ENCODE data around the gene ATXN7L1. TPM values are rescaled to one million over a fixed set of nuclear protein-coding genes. Genes with fewer than 3 reads are reported as not detected.
A peak's percentile ranks its signal among the peaks of the same experiment; 100 is the strongest.

Gene ATXN7L1
- total RNA-seq = 1 to 10 TPM; 2.5 to 5.5 (median 5.4) TPM

- peak within 1 kb of the TSS; percentile 88 for H3K4me3 Mint-ChIP-seq
- peaks cover 62% of the 10 kb centered on the region for H3K4me1 Mint-ChIP-seq (ENCODE audit: low read depth)
- ATAC-seq (peak; percentile 89 to 91), DNase-seq (peak; percentile 90)
- no peaks in the 10 kb centered on the region for H3K36me3 Mint-ChIP-seq (ENCODE audit: insufficient read depth)
- H3K27me3 Mint-ChIP-seq (ENCODE audit: low read depth) = no peaks in the 10 kb centered on the region
- no peaks in the 10 kb centered on the region for H3K9me3 Mint-ChIP-seq
Observed at GRCh38 chr7:105876091-105876963, at the start of gene ATXN7L1. TSS of gene ATXN7L1 (minus strand) at chr7:105876599. CDS start at chr7:105876558, 41 bp downstream.

GRCh38 chr7:105926131-105926530 is 49.7 kb upstream of the ATXN7L1 start:
- H3K4me3 Mint-ChIP-seq = no peak overlapping the region
- no peaks in the 10 kb centered on the region for H3K27me3 Mint-ChIP-seq (ENCODE audit: low read depth)
- peaks cover 3% of the 10 kb centered on the region for H3K9me3 Mint-ChIP-seq
- no peak for ATAC-seq
- peaks cover 32% of the 10 kb centered on the region for H3K4me1 Mint-ChIP-seq (ENCODE audit: low read depth)
- no peak for DNase-seq
- peaks cover 2% of the 10 kb centered on the region for H3K36me3 Mint-ChIP-seq (ENCODE audit: insufficient read depth)

- DNase-seq (no peak), ATAC-seq (peak; percentile 90 to 95)
- no peak overlapping the region for H3K4me3 Mint-ChIP-seq
Observed at GRCh38 chr7:105924945-105925344, 48.5 kb upstream of the ATXN7L1 start.

GRCh38 chr7:105920766-105921165 is 44.4 kb upstream of the ATXN7L1 start:
- DNase-seq (no peak), ATAC-seq (no peak)
- Mint-ChIP-seq H3K4me3 (no peak overlapping the region), H3K27me3 (ENCODE audit: low read depth) (no peaks in the 10 kb centered on the region), H3K4me1 (ENCODE audit: low read depth) (peaks cover 24% of the 10 kb centered on the region), H3K36me3 (ENCODE audit: insufficient read depth) (peaks cover 24% of the 10 kb centered on the region), H3K9me3 (peaks cover 3% of the 10 kb centered on the region)

More at GRCh38 chr7:105924945-105925344, 48.5 kb upstream of the ATXN7L1 start:
- peaks cover 32% of the 10 kb centered on the region for H3K4me1 Mint-ChIP-seq (ENCODE audit: low read depth)
- peaks cover 3% of the 10 kb centered on the region for H3K9me3 Mint-ChIP-seq
- no peaks in the 10 kb centered on the region for H3K27me3 Mint-ChIP-seq (ENCODE audit: low read depth)
- peaks cover 4% of the 10 kb centered on the region for H3K36me3 Mint-ChIP-seq (ENCODE audit: insufficient read depth)

GRCh38 chr7:105917659-105918058 is 41.3 kb upstream of the ATXN7L1 start:
- Mint-ChIP-seq H3K36me3 (ENCODE audit: insufficient read depth) (peaks cover 26% of the 10 kb centered on the region), H3K4me3 (no peak overlapping the region), H3K27me3 (ENCODE audit: low read depth) (no peaks in the 10 kb centered on the region), H3K9me3 (no peaks in the 10 kb centered on the region), H3K4me1 (ENCODE audit: low read depth) (no peaks in the 10 kb centered on the region)
- DNase-seq (no peak), ATAC-seq (no peak)

- no peaks in the 10 kb centered on the region for H3K4me1 Mint-ChIP-seq (ENCODE audit: low read depth)
- peaks cover 32% of the 10 kb centered on the region for H3K36me3 Mint-ChIP-seq (ENCODE audit: insufficient read depth)
- ATAC-seq (no peak), DNase-seq (no peak)
- no peaks in the 10 kb centered on the region for H3K9me3 Mint-ChIP-seq
- H3K27me3 Mint-ChIP-seq (ENCODE audit: low read depth) = no peaks in the 10 kb centered on the region
- H3K4me3 Mint-ChIP-seq = no peak overlapping the region
Observed at GRCh38 chr7:105916603-105917002, 40.2 kb upstream of the ATXN7L1 start.

- ATAC-seq (no peak), DNase-seq (no peak)
- H3K36me3 Mint-ChIP-seq (ENCODE audit: insufficient read depth) = peaks cover 34% of the 10 kb centered on the region
- H3K4me3 Mint-ChIP-seq = no peak overlapping the region
- H3K4me1 Mint-ChIP-seq (ENCODE audit: low read depth) = peaks cover 3% of the 10 kb centered on the region
- no peaks in the 10 kb centered on the region for H3K27me3 Mint-ChIP-seq (ENCODE audit: low read depth)
- H3K9me3 Mint-ChIP-seq = no peaks in the 10 kb centered on the region
Observed at GRCh38 chr7:105913947-105914346, 37.5 kb upstream of the ATXN7L1 start.

GRCh38 chr7:105911961-105912575 is 35.7 kb upstream of the ATXN7L1 start:
- H3K4me1 Mint-ChIP-seq (ENCODE audit: low read depth) = peaks cover 3% of the 10 kb centered on the region
- H3K27me3 Mint-ChIP-seq (ENCODE audit: low read depth) = no peaks in the 10 kb centered on the region
- peaks cover 29% of the 10 kb centered on the region for H3K36me3 Mint-ChIP-seq (ENCODE audit: insufficient read depth)
- H3K9me3 Mint-ChIP-seq = no peaks in the 10 kb centered on the region
- DNase-seq = no peak
- no peak overlapping the region for H3K4me3 Mint-ChIP-seq
- no peak for ATAC-seq

- DNase-seq = no peak
- H3K9me3 Mint-ChIP-seq = no peaks in the 10 kb centered on the region
- H3K27me3 Mint-ChIP-seq (ENCODE audit: low read depth) = no peaks in the 10 kb centered on the region
- peaks cover 19% of the 10 kb centered on the region for H3K36me3 Mint-ChIP-seq (ENCODE audit: insufficient read depth)
- H3K4me3 Mint-ChIP-seq = no peak overlapping the region
- ATAC-seq = peak in 1 of 2 donors; percentile 25
- peaks cover 3% of the 10 kb centered on the region for H3K4me1 Mint-ChIP-seq (ENCODE audit: low read depth)
Observed at GRCh38 chr7:105910172-105910571, 33.8 kb upstream of the ATXN7L1 start.

GRCh38 chr7:105909742-105910141 is 33.3 kb upstream of the ATXN7L1 start:
- Mint-ChIP-seq H3K27me3 (ENCODE audit: low read depth) (no peaks in the 10 kb centered on the region), H3K4me1 (ENCODE audit: low read depth) (peaks cover 3% of the 10 kb centered on the region), H3K36me3 (ENCODE audit: insufficient read depth) (peaks cover 17% of the 10 kb centered on the region), H3K9me3 (no peaks in the 10 kb centered on the region), H3K4me3 (no peak overlapping the region)
- ATAC-seq = no peak
- DNase-seq = no peak

- Mint-ChIP-seq H3K4me3 (no peak overlapping the region), H3K9me3 (no peaks in the 10 kb centered on the region), H3K36me3 (ENCODE audit: insufficient read depth) (peaks cover 16% of the 10 kb centered on the region), H3K4me1 (ENCODE audit: low read depth) (peaks cover 3% of the 10 kb centered on the region), H3K27me3 (ENCODE audit: low read depth) (no peaks in the 10 kb centered on the region)
- no peak for DNase-seq
- no peak for ATAC-seq
Observed at GRCh38 chr7:105907129-105907846, 30.9 kb upstream of the ATXN7L1 start.

- DNase-seq (no peak), ATAC-seq (no peak)
- peaks cover 3% of the 10 kb centered on the region for H3K4me1 Mint-ChIP-seq (ENCODE audit: low read depth)
- peaks cover 11% of the 10 kb centered on the region for H3K36me3 Mint-ChIP-seq (ENCODE audit: insufficient read depth)
- H3K9me3 Mint-ChIP-seq = no peaks in the 10 kb centered on the region
- H3K4me3 Mint-ChIP-seq = no peak overlapping the region
- no peaks in the 10 kb centered on the region for H3K27me3 Mint-ChIP-seq (ENCODE audit: low read depth)
Observed at GRCh38 chr7:105906695-105907094, 30.3 kb upstream of the ATXN7L1 start.

GRCh38 chr7:105905910-105906568 is 29.6 kb upstream of the ATXN7L1 start:
- H3K27me3 Mint-ChIP-seq (ENCODE audit: low read depth) = no peaks in the 10 kb centered on the region
- H3K4me1 Mint-ChIP-seq (ENCODE audit: low read depth) = peaks cover 3% of the 10 kb centered on the region
- H3K9me3 Mint-ChIP-seq = no peaks in the 10 kb centered on the region
- no peak overlapping the region for H3K4me3 Mint-ChIP-seq
- H3K36me3 Mint-ChIP-seq (ENCODE audit: insufficient read depth) = peaks cover 8% of the 10 kb centered on the region
- ATAC-seq = no peak
- no peak for DNase-seq
